Mammary epithelial cell (primary cell): ENCODE data around the gene SAP30L.

Source experiments
- CTCF ChIP-seq, 2 donors: IDR thresholded peaks in 1 of 2; conservative IDR thresholded peaks in 1 of 2; 2 replicates each; pipeline ENCODE4 v1.5.1; 2011 to 2012; ENCODE audit warnings: inconsistent platforms in 2 of 2, low read length in 2 of 2, mild to moderate bottlenecking in 2 of 2, control low read depth in 1 of 2, low read depth in 1 of 2; ENCODE audit not compliant: insufficient read depth in 1 of 2; ENCODE audit errors: extremely low read depth in 1 of 2
- EZH2 ChIP-seq: IDR thresholded peaks from 2 replicates; pipeline ENCODE4 v1.6.1; 2012; ENCODE audit warnings: low read length, inconsistent platforms, borderline replicate concordance

- TF ChIP-seq CTCF (conservative IDR thresholded peaks at IDR 0.05 in 1 of 2, IDR thresholded peaks at IDR 0.05 in 1 of 2; ENCODE audit: extremely low read depth in 1 of 2, insufficient read depth in 1 of 2, low read depth in 1 of 2, low read length in 2 of 2) = no peak
- no peak for TF ChIP-seq EZH2
Observed at GRCh38 chr5:154474396-154475334, 28.9 kb downstream of the SAP30L start.
